OCI-LY3 (cell line): ENCODE data around the gene AUTS2.

Experiments used
- CTCF ChIP-seq: fragments of 200-600, 300-600 bp; sonication (generic); IDR thresholded peaks from 2 replicates; pipeline ENCODE4 v1.5.1; 2014; ENCODE audit warnings: antibody characterized with exemption, low read length, low read depth
- EZH2phosphoT487 ChIP-seq: fragments of 200-600 bp; shearing (Covaris generic); IDR thresholded peaks from 2 replicates; pipeline ENCODE4 v1.6.1; 2018; ENCODE audit warnings: antibody characterized with exemption, mixed run types, low read depth

- TF ChIP-seq CTCF (no peak), EZH2phosphoT487 (no peak)
Observed at GRCh38 chr7:70400829-70401380, 802.6 kb downstream of the AUTS2 start.
